Measurements from ENCODE around the gene CDC25B. TPM values are rescaled to one million over a fixed set of nuclear protein-coding genes. Genes with fewer than 3 reads are reported as not detected.

The CDC25B gene
- total and polyA plus RNA-seq, 2 of the 8 experiments (the other 6 are each of a cell fraction or from before 2014, with no cell fraction given), result 21.7 to 31.2 TPM

- TF ChIP-seq ATF2 (IDR thresholded peaks at IDR 0.05; ENCODE audit: low read length) (no peak), RNF2 (IDR thresholded peaks at IDR 0.05; ENCODE audit: borderline replicate concordance, low read depth, low read length, missing control alignments, poor library complexity, severe bottlenecking) (no peak), ATF3 (IDR thresholded peaks at IDR 0.05; ENCODE audit: insufficient read depth, low read depth, low read length) (no peak), TBP (IDR thresholded peaks at IDR 0.05; ENCODE audit: low read depth, low read length) (no peak), SIX5 (IDR thresholded peaks at IDR 0.05; ENCODE audit: low read depth, low read length) (no peak), SP1 (IDR thresholded peaks at IDR 0.05; ENCODE audit: low read depth, low read length) (no peak)
Measured at GRCh38 chr20:3763671-3764601, 32.2 kb upstream of the CDC25B start (continued).

Measured in H1 (cell line).